Measurements from ENCODE around the gene ECE2.

- TF ChIP-seq CTCF (IDR thresholded peaks at IDR 0.05), result no peak
- no peak for TF ChIP-seq POLR2A (IDR thresholded peaks at IDR 0.05)
These were observed 45.7 kb upstream of the ECE2 start for GRCh38 chr3:184230081-184230602.

Measured in right lobe of liver (tissue), 4 donors.